GM19240 (cell line): Measurements from ENCODE around the gene ZDHHC8.

Experiments
- DNase-seq: peaks from one replicate; pipeline ENCODE4 v3.0.0; 2011; ENCODE audit warnings: low spot score; ENCODE audit not compliant: insufficient read length

ZDHHC8 gene

GRCh38 chr22:20177217-20177911 lies 45.8 kb downstream of the ZDHHC8 start:
- no peak for DNase-seq

GRCh38 chr22:20178075-20178914 lies 46.7 kb downstream of the ZDHHC8 start:
- DNase-seq: no peak

DNA sequence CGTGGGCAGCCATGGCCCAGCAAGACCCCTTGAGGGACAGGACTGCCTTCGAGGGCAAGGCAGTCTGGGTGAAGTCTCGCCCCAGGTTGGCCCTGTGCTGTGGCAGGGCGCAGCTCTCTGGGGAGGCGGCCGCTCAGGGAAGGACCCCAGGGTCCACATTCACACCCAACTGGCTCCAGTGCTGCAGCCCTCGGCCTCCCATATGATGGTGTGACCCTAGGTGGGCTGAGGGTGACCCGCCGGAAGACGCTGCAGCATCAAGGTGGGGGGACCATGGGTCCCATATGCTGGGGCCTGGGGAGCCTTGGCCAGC lies 47.3 kb downstream of the ZDHHC8 start:
- no peak for DNase-seq

DNA sequence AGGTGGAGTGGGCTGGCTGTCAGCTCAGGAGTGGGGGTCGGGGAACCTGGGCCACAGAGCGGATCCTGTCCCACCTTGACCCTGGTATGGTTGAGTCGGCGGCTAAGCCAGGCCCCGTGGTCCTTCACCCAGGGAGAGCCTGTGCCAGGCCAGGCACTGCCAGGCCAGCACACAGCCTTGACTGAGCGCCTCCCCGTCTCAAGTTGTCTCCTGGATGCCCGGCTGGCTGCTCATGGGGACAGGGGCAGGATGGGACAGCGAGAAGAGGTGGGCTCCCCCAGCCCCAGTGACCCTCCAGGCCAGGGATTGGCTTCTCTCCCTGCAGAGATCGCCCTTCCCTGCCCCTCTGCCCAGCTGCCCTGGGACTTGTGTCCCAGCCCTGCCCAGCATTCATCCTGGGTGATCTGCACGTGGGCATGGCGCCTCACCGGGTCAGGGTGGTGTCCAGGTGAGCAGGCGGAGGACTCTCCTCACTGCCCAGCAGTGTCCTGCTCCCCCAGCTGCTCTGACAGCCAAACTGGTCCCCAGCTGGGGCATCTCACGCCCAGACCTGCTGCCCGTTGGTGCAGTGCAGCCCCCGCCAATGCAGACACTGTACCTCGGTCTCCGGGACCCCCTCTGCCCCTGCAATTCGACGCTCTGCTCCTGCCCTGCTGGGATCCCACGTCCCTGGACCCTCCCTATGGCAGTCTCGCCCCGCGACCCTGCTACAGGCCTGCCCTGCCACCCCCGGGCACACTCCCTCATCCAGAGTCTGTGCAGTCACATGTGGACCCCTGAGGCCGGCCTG lies 48.0 kb downstream of the ZDHHC8 start:
- DNase-seq: no peak

DNA sequence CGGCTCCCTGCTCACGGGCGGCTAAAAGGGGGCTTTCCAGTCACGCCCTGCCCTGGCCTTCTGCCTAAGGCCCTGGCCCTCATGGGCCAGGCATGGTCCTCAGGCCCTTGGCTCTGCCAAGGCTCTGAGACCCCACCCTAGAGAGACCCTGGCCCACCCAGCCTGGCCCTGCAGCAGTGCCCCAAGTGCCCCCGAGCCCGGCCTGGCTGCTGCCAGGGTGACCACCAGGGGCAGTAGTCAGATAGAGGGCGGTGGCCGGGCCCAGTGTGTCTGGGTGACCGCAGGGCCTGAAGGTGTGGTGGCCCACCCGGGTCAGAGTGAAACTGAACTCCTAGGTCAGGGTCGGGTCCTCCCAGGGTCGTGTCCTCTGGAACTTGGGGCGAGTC lies 48.6 kb downstream of the ZDHHC8 start:
- no peak for DNase-seq

DNA sequence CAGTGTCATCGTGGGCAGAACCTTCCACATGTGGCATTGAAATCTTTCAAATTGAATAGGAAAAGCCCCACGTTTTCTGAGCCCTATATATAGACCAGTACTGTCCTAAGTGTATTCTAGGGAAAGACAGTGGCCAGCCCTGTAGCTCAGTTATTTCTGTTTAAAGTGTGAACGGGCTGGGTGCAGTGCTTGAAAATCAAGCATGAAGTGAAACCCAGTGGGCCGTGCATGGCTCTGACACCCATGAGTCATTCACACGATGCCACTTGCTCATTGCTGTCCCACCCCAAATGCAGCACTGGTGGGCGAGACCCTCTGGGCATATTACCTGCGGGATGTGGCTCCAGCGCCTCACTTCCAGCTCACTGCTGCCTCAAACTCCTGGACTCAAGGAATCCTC lies 49.0 kb downstream of the ZDHHC8 start:
- no peak for DNase-seq

- no peak for DNase-seq
Observed at GRCh38 chr22:20181194-20181883, 49.7 kb downstream of the ZDHHC8 start.

DNA sequence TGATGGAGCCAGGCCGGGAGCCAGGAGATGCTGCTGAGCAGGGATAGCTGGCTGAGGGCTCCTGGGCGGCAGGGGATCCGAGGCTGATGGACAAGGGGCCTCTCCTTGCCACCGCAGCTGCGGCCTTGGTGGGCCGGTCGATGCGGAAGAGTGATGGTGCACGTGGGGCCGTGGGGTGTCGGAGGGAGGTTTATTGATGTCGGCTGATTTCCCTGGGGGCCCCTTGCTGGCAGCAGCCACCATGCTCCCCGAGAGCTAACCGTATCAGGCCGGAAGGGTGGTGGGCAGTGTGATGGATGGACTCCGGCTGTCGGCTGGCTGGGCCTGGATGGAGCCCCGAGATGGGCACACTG lies 50.3 kb downstream of the ZDHHC8 start:
- DNase-seq: no peak

DNA sequence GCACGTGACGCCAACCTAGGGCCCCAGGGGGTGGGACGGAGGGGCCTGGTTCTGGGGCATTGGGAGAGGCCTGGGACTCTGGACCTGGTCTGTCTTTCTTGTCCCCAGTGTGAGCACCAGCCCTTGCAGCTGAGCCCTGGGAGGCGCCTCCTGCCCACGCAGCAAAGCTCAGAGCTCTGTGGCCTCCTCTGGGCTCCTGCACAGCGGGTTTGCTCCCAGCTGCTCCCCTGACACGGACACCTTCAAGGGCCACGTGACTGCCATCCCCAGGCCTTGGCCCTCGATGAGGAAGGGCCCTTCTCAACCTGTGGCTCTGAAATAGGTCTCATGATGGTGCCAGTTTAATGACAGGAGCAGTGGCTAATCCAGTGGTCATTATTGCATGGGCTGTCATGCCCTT lies 50.8 kb downstream of the ZDHHC8 start:
- DNase-seq: no peak

- DNase-seq: no peak
Observed at GRCh38 chr22:20183101-20183500, 51.5 kb downstream of the ZDHHC8 start.

GRCh38 chr22:20183823-20184222 lies 52.2 kb downstream of the ZDHHC8 start:
- DNase-seq: no peak

DNA sequence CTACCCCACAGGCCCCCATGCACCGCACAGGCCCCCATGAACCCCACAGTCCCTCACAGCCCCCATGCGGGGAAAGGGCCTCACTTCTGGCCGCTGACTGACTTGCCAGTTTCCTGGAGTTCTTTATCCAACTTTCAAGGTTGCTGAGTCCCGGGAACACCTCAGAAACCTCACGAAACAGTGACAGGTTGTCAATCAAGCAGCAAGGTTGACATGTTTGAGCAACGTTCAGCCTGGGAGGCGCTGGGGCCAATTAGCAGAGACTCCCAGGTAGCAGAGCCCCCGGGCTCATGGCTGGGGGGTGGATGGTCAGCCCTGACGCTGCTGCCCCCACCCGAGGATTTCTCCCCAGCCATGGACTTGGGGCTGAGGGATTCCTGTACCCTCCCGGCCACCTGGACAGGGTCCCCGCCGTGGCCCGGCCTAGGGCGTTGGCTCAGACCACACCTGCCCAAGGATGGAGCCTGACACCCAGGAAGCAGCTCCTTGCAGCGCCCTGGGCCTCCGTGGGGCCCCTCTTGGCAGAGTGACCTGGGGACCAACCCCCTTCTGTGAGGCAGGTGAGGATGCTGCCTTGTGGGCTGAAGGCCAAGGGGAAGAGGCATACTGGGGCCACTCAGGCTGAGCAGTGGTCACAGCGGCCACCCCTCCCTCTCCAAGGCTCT lies 53.0 kb downstream of the ZDHHC8 start:
- no peak for DNase-seq

DNA sequence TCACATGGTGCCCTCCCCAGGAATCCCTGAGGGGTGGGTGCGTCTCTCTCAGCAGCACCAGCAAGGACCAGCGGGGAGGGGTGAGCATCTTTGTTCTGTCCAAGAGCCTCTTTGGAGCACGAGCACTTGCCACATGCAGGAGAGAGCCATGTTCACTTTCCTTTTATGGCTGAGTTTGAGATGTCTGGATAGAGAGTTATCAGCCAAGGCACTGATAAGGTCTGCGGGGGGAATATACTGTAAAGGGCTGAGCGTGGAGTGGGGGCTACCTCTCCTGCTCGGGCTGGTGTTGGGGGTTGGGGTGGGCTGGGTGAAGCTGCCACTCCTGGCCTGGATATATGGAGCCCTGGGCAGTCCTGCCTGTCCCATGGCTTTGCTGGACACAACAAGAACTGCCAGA lies 54.1 kb downstream of the ZDHHC8 start:
- no peak for DNase-seq

DNA sequence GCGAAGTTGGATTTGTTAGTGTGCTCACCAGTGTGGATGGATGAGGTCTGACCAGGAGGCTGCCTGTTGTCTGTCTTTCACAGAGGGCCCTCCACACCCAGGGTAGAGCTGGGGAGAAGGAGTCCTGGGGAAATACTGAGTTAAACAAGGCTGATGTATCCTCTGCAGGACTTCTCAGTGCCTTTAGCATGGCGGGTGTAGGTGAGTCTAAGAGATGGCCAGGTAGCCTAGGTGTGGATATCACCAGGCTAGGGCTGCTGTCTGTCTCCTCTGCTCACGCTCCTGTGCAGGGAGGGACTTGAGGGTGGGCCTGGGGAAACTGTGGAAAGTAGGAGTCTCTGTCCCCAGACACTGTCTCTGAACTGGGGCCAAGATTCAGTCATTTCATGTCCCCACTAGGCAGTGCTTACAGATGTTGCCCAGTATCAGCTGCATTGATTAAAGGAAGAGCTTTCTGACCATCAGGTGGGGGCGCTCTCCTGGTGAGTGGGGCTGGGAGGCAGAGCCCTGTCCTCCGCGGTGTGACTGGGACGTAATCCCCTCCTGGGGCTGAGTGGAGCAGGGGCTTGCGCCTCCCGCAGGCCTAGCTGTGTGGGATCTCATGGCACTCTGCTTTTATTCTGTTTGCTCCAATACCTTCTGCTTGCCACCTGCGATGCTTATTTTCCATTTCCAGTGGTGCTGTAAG lies 54.7 kb downstream of the ZDHHC8 start:
- no peak for DNase-seq

GRCh38 chr22:20186871-20187546 lies 55.4 kb downstream of the ZDHHC8 start:
- DNase-seq: no peak

DNA sequence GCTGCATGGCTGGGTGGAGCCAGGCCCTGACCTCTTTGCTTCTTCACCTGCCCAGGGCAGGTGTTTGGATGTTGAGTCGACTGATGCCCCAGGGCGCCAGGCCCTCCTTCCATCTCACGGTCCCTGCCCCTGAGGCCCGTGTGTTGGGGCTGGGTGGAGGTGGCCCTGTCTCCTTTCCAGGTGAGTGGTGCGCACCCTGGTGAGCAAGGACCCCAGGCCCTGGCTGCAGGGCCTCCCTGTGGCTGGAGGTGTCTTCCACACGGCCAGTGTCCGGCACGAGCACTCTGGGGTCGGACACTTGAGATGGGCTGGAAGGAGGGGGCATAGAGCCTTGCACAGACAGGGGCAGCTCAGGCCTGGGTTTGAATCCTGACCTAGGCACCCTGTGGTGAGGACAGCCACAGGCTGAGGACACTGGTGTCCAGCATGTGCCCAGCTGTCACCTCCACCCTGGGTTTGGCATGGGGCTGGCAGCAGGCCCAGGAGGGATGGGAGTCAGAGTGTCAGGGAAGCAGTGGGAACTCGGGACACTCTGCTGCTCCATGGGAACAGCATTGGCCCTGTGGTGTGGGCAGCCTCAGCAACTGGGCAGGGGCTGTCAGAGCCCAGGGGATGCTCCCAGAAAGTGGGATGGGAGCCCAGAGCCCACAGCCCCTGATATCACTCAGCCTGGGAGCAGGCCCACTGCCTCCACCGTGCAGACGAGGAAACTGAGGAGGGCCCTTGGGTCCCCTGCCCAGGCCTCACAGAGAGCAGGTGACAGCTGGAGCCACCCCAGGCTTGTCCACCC lies 56.4 kb downstream of the ZDHHC8 start:
- DNase-seq: no peak

GRCh38 chr22:20188567-20188877 lies 56.9 kb downstream of the ZDHHC8 start:
- DNase-seq: no peak

GRCh38 chr22:20191000-20191515 lies 59.5 kb downstream of the ZDHHC8 start:
- DNase-seq: no peak

GRCh38 chr22:20191803-20192202 lies 60.2 kb downstream of the ZDHHC8 start:
- DNase-seq: no peak
